Measurements from ENCODE around the gene ADAMTS8.

The ADAMTS8 gene

DNA sequence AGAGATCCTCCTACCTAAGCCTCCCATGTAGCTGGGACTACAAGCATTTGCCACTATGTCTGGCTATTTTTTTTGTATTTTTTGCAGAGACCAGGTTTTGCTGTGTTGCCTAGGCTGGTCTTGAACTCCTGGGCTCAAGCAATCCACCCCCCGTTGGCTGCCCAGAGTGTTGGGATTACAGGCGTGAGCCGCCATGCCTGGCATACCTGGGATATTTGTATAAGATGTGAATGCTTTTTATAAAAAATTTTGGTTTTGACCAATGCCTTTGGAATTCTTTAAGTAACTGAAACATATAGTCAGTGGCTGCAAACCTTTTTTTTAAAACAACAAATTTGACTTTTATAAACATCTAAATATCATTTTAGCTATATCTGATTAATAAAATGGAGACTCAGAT lies 42.4 kb downstream of the ADAMTS8 start:
- Histone ChIP-seq H3K4me2 (ENCODE audit: low read length) (no peak overlapping the region), H3K4me3 (ENCODE audit: low read length) (no peak overlapping the region), H3K27me3 (ENCODE audit: low read depth, low read length) (peaks cover 4% of the 10 kb centered on the region; the same call in 1 of the 2 replicates), H3K27ac (ENCODE audit: low read length) (no peak overlapping the region), H3K9ac (ENCODE audit: low read length) (no peak overlapping the region), H3K4me1 (ENCODE audit: low read length) (peaks cover 3% of the 10 kb centered on the region; the same call in 1 of the 2 replicates), H4K20me1 (ENCODE audit: insufficient read depth, low read length) (no peaks in the 10 kb centered on the region), H3K9me3 (ENCODE audit: insufficient read depth, low read length) (no peaks in the 10 kb centered on the region), H3K79me2 (ENCODE audit: low read length) (no peaks in the 10 kb centered on the region), H2AFZ (ENCODE audit: low read depth, low read length) (no peak overlapping the region), H3K36me3 (replicated peaks; ENCODE audit: low read depth, low read length) (no peaks in the 10 kb centered on the region)
- TF ChIP-seq, protein P1, sequence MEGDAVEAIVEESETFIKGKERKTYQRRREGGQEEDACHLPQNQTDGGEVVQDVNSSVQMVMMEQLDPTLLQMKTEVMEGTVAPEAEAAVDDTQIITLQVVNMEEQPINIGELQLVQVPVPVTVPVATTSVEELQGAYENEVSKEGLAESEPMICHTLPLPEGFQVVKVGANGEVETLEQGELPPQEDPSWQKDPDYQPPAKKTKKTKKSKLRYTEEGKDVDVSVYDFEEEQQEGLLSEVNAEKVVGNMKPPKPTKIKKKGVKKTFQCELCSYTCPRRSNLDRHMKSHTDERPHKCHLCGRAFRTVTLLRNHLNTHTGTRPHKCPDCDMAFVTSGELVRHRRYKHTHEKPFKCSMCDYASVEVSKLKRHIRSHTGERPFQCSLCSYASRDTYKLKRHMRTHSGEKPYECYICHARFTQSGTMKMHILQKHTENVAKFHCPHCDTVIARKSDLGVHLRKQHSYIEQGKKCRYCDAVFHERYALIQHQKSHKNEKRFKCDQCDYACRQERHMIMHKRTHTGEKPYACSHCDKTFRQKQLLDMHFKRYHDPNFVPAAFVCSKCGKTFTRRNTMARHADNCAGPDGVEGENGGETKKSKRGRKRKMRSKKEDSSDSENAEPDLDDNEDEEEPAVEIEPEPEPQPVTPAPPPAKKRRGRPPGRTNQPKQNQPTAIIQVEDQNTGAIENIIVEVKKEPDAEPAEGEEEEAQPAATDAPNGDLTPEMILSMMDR (IDR thresholded peaks at IDR 0.05; ENCODE audit: low read depth, low read length), result no peak
- TF ChIP-seq EZH2phosphoT487 (IDR thresholded peaks at IDR 0.05; ENCODE audit: low read depth), result no peak

DNA sequence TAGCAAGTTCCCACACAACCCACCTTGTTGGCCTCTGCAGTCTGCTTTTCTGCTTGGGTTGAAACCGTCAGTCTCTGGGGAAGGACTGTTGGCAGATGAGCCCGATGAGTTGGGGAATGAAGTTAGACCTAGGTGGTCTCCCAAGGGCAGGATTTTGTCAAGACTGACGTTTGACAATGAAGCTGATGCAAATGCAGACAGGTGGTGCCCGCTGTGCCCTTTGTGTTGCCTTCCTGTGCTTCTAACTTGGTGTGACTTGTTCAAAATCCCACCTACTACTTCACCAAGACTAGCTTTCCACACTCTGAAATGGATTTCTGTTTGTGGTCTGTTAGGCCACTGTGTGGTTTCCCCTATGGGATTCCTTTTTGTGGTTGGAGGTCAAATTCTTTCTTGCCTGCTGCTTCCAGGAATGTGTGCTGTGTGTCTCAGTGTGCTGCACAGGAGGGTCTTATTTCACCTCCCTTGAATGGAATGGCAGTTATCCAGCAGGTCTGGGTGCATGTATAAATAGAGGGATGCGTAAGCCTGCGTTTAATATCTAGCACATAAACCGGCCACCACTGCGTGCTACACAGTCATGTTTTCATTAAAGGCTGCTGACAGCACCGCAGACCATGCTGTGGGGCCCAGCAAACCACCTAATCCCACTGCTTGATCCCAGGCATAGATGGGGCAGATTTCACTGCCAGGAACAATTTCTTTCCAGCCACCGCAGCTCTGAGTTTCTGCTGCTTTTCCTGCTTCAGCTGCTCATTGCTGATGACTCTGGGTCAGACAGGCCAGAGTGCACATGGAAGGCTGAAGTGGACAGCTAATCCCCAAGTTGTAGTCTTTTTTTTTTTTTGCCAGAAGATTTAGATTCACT lies 44.8 kb downstream of the ADAMTS8 start:
- Histone ChIP-seq H4K20me1 (ENCODE audit: insufficient read depth, low read length) (no peaks in the 10 kb centered on the region), H3K27ac (ENCODE audit: low read length) (no peak overlapping the region), H3K4me2 (ENCODE audit: low read length) (no peak overlapping the region), H3K79me2 (ENCODE audit: low read length) (no peaks in the 10 kb centered on the region), H2AFZ (ENCODE audit: low read depth, low read length) (no peak overlapping the region), H3K27me3 (ENCODE audit: low read depth, low read length) (no peaks in the 10 kb centered on the region), H3K4me1 (ENCODE audit: low read length) (no peaks in the 10 kb centered on the region), H3K4me3 (ENCODE audit: low read length) (no peak overlapping the region), H3K9ac (ENCODE audit: low read length) (no peak overlapping the region), H3K9me3 (ENCODE audit: insufficient read depth, low read length) (no peaks in the 10 kb centered on the region), H3K36me3 (replicated peaks; ENCODE audit: low read depth, low read length) (no peaks in the 10 kb centered on the region)
- TF ChIP-seq, protein P1 (IDR thresholded peaks at IDR 0.05; ENCODE audit: low read depth, low read length), result no peak
- no peak for TF ChIP-seq EZH2phosphoT487 (IDR thresholded peaks at IDR 0.05; ENCODE audit: low read depth)

DNA sequence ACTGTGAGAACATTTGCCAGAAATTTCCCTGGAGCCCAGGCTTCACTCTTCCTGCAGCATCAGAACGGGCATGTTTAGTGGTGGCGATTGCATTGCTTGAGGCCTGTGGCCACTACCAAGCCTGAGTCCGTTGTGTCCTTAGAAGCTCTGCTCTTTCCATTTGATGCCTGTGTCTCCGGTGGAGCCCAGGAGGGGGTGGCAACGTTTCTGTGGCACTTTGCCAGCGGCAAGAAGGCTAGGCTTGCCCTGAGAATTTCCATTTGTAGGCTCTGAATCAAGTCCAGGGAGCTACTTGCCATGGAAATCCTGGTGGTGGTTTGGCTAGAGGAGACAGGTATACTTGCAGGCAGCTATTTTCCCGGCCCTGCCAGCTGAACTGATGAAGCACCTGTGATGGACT lies 47.1 kb downstream of the ADAMTS8 start:
- H3K9ac ChIP-seq (ENCODE audit: low read length), result no peak overlapping the region
- no peaks in the 10 kb centered on the region for H4K20me1 ChIP-seq (ENCODE audit: insufficient read depth, low read length)
- H3K4me2 ChIP-seq (ENCODE audit: low read length), result no peak overlapping the region
- H3K36me3 ChIP-seq (replicated peaks; ENCODE audit: low read depth, low read length), result no peaks in the 10 kb centered on the region
- no peak for TF ChIP-seq EZH2phosphoT487 (IDR thresholded peaks at IDR 0.05; ENCODE audit: low read depth)
- TF ChIP-seq, protein P1 (IDR thresholded peaks at IDR 0.05; ENCODE audit: low read depth, low read length), result no peak
- H3K4me3 ChIP-seq (ENCODE audit: low read length), result no peak overlapping the region
- H3K27ac ChIP-seq (ENCODE audit: low read length), result no peak overlapping the region
- no peaks in the 10 kb centered on the region for H3K4me1 ChIP-seq (ENCODE audit: low read length)
- H3K27me3 ChIP-seq (ENCODE audit: low read depth, low read length), result peaks cover 2% of the 10 kb centered on the region; the same call in 1 of the 2 replicates
- no peak overlapping the region for H2AFZ ChIP-seq (ENCODE audit: low read depth, low read length)
- H3K79me2 ChIP-seq (ENCODE audit: low read length), result no peaks in the 10 kb centered on the region
- H3K9me3 ChIP-seq (ENCODE audit: insufficient read depth, low read length), result no peaks in the 10 kb centered on the region

DNA sequence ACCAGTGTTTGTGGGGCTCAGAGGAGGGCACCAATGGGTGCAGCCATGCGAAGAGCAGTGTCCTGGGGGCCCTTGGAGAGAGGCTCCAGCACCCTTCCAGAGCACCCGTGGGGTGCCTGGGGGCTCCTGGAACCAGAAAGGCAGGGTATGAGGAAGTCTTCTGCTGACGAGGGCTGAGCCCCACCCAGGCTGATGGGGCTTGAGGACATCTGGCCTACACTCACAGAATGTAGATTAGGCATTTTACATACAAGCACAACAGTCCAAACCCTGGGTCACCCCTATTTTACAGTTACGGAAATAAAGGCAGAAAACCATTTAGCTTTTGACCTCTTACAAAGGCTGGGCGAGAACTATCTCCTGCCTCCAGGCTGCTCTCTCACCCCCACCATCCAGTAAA lies 47.6 kb downstream of the ADAMTS8 start:
- TF ChIP-seq, protein P1 (IDR thresholded peaks at IDR 0.05; ENCODE audit: low read depth, low read length), result no peak
- TF ChIP-seq EZH2phosphoT487 (IDR thresholded peaks at IDR 0.05; ENCODE audit: low read depth), result no peak
- Histone ChIP-seq H3K4me1 (ENCODE audit: low read length) (no peaks in the 10 kb centered on the region), H3K9me3 (ENCODE audit: insufficient read depth, low read length) (no peaks in the 10 kb centered on the region), H3K79me2 (ENCODE audit: low read length) (no peaks in the 10 kb centered on the region), H3K4me2 (ENCODE audit: low read length) (no peak overlapping the region), H3K4me3 (ENCODE audit: low read length) (no peak overlapping the region), H3K9ac (ENCODE audit: low read length) (no peak overlapping the region), H3K27ac (ENCODE audit: low read length) (no peak overlapping the region), H3K36me3 (replicated peaks; ENCODE audit: low read depth, low read length) (no peaks in the 10 kb centered on the region), H2AFZ (ENCODE audit: low read depth, low read length) (no peak overlapping the region), H3K27me3 (ENCODE audit: low read depth, low read length) (peaks cover 2% of the 10 kb centered on the region; the same call in 1 of the 2 replicates), H4K20me1 (ENCODE audit: insufficient read depth, low read length) (no peaks in the 10 kb centered on the region)

Measured in OCI-LY3 (cell line).